ENCODE data around the gene SLC6A6.

Gene SLC6A6

GRCh38 chr3:14439501-14440167, 37.2 kb downstream of the SLC6A6 start:
- peak; percentile 21 for DNase-seq

- DNase-seq = no peak
Measured at GRCh38 chr3:14440168-14440518, 37.7 kb downstream of the SLC6A6 start.

- DNase-seq = peak; percentile 60
Measured at GRCh38 chr3:14440531-14441239, 38.3 kb downstream of the SLC6A6 start.

DNA sequence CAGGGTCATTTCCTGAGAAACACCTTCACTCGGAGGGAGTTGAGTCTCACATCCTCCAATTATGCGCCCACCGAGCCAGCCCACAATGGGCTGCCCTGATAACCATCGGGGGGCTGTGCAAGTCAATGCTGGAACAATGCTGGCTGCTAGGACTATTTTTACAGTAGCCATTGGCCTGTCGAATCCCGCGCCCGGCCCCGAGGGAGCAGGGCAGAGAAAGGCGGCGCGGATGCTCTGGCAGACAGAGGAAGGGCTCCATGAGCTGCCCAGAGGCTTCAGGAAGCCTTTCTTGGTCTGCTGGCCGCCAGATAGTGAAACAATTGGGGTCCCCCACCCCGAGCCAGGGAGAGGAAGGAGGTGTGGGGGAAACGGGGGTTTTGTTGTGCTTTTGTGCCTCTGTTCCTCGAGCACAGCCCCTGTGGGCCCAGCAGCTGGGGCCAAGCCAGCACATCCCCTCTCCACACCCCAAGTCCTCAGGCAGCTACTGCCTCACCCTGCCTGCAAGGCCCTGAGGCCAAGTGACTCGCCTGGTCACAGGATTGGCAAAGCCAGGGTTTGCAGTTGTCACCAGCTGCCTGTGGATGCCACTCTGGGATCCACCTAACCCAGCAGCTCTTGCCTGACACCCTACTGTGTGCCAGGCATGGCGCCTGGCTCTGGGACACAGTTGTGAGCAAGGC, 39.0 kb downstream of the SLC6A6 start:
- DNase-seq = no peak

GRCh38 chr3:14441920-14442300, 39.5 kb downstream of the SLC6A6 start:
- DNase-seq = no peak

DNA sequence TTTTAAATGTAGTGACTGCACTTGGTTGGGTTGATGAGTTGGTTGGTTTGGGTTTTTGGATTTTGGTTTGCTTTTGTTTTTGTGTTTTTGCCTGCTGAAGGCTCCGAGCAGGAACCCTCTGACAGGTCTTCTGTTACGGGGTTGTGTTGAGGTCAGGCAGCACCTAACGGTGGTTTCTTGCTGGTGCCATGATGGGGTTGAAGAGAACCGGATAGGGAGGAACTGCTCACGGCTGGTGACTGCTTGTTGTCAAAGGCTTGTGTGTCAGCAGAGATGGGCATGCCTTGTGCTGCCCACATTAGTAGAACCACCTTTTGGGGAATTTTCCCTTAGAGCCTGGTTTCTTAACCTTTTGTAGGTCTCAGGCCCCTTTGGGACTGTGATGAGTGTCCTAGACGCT, 42.0 kb downstream of the SLC6A6 start:
- no peak for DNase-seq

- no peak for DNase-seq
Measured at GRCh38 chr3:14445773-14446172, 43.4 kb downstream of the SLC6A6 start.

- DNase-seq = no peak
Measured at GRCh38 chr3:14446988-14447570, 44.7 kb downstream of the SLC6A6 start.

- DNase-seq = no peak
Measured at GRCh38 chr3:14448063-14448462, 45.7 kb downstream of the SLC6A6 start.

- no peak for DNase-seq
Measured at GRCh38 chr3:14448756-14449727, 46.6 kb downstream of the SLC6A6 start.

DNA sequence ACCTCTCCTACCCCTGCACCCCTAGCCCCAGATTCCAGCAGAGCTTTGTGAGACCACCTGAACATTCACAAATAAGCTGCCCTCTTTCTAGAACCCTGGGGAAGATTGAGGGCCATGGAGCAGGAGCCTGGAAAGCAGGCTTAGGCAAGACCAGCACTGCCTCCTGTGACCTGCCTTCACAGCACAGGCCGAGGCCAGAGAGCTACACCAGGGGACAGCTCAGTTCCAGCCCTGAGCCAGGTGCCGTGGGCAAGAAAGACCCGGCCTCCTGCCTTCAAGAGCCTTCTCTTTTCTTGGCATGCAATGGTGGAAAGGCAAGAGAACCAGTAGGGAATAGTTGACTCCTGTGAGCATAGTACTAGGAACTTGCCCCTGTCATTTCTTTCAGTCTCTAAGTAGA, 48.1 kb downstream of the SLC6A6 start:
- no peak for DNase-seq

DNA sequence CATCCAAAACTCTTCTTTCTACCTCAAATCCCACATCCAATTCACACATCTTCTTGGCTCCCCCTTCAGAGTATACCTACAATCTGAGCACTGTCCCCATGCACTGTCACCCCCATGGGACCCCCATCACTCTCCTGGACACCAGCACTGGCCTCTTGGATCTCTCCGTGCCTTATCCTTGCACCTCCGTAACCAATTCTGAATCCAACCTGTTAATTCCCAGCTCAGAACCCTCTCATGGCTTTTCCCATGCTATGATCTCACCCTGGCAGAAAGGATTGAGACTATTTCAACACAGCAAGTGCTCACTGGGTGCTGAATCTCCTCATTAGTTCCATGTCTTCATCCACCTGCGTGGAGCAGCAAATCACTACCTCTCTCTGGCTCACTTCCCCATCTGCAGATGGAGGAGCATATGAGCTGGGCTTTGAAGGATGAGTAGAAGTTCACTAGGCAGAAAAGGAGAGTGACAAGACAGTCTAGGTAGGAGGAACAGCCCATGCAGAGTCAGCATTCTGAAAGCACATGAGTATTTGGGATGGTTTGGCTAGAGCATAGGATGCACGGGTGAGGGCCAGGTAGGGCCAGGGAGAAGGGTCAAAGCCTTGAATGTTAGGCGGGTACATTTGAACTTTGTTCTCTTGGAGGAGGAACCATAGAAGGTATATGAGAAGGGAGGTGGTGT, 48.7 kb downstream of the SLC6A6 start:
- no peak for DNase-seq

DNA sequence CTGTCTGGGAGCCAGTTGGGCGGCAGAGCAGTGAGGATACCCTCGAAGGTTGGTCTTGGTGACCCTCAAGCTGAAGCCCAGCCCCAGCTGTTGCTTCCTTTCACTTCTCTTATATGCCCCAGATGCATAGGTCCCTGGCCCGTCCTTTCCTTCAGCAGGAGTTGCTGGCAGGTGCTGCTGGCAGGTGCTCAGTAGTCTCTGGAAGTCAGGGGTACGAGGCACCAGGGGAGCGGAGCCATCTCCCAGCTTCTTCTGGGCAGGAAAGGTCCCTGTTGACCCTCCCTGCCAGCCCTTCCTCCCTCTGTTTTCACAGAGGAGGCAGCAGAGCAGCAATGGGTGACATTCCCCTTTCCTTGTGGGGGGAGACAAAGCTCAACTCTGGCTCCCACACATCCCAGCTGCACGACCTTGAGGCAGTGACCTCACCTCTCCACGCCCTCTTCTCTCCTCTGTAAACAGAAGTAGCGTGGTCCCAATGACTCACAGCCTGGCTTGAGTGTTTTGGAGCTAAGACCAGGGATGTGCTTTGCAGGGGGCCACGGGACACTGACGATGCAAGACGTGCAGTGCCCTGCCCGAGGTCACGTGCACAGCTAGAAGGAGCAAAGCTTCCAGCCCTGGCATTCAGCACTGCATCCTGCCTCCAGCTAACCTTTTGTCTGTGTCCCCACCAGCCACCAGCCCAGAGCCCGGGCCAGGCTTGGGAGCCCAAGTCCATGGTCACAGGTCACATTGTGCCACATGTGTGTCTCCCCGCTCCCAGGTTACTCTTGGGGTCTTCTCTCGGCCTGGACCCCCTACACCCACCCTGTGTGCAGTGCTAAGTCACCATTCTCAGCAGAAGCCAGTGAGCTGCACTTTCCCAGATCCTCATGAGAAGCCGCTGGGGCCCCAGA, 49.7 kb downstream of the SLC6A6 start:
- no peak for DNase-seq

GRCh38 chr3:14452740-14453710, 50.6 kb downstream of the SLC6A6 start:
- peak; percentile 7 for DNase-seq

DNA sequence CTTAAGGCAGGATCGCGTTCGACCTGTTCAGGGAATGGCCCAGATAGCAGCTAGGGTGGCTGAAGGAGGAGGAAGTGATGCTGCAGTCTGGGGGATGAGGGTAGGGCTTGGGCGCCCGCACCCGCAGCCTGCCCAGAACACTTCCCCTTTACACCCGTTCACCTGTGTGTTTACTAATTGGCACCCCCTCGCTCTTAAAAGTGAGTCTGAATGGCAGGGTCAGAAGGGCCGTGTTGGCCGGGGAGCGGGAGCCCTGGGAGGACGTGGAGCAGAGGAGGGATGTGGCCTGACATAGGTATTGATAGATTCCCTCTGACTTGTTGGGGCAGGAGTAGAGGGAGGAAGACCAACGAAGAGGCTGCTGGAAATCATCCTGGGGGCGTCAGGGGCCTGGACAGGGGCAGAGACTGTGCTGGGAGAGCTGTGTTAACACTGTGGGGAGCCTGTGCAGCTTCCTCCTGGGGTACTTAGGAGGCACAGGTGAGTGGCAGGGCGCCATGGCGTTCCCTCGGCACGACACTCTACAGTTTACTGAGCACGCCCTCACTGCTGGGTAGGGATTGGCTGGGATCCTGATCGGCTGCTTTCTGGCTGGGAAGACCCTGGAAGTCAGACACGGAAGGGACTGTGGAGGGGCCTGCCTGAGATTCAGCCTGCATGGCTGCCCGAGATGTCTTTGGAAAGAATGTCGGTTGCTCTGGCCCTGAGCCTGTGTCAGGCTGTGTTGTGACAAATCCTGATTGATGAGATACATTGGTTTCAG, 51.7 kb downstream of the SLC6A6 start:
- no peak for DNase-seq

DNA sequence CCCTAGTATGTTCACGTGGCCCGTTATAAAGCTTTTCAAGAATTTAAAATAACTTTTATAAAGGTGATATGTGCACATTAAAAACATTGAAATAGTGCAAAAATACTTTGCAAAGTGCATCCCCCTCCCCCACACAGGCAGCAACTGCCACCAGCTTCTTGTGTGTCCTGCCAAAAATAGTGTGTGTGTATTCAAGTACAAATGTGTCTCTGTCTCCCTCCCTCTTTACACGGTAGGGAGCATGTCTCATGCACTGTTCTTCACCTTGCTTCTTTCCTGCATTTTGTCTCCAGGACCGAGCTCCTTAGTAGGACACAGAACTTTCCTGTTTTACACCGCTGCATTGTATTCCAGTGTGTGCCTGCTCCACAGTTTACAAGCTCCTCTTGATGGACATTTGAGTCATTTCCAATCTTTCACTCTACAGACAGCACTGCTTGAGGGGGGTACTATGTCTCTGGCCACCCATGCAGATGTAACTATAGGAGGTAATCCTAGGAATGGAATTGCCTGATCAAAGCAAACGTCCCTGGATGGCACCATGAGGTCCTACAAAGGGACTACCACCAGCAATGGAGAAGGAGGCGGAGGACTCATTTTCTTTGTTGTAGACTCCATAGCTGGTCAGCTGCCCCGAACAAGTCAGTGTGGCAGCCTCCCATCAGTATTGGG, 52.4 kb downstream of the SLC6A6 start:
- DNase-seq = no peak

GRCh38 chr3:14455571-14456317, 53.3 kb downstream of the SLC6A6 start:
- no peak for DNase-seq

- no peak for DNase-seq
Measured at GRCh38 chr3:14456794-14457193, 54.4 kb downstream of the SLC6A6 start.

All from NCI-H1694 (cell line).